Upper lobe of right lung (tissue), 1 donor: ENCODE measurements around the gene EFNB2. TPM values are rescaled to one million over a fixed set of nuclear protein-coding genes. Genes with fewer than 3 reads are reported as not detected.

Experiments
- ATAC-seq: fragments of 200-7000 bp; cut with Tn5 transposase; one replicate; pipeline ENCODE4 v1.9.1; 2020; ENCODE audit warnings: mild to moderate bottlenecking, moderate library complexity
- DNase-seq: peaks from one replicate; pipeline ENCODE4 v3.0.0-alpha.2; 2020
- H3K27ac ChIP-seq: fragments of 200-600 bp; one replicate; pipeline ENCODE4 v1.8.0; 2022
- H3K27me3 ChIP-seq: fragments of 200-600 bp; one replicate; pipeline ENCODE4 v1.8.0; 2022; ENCODE audit warnings: mild to moderate bottlenecking
- H3K36me3 ChIP-seq: fragments of 200-600 bp; one replicate; pipeline ENCODE4 v1.8.0; 2022
- H3K4me1 ChIP-seq: fragments of 200-600 bp; one replicate; pipeline ENCODE4 v1.8.0; 2022
- H3K4me3 ChIP-seq: fragments of 200-600 bp; one replicate; pipeline ENCODE4 v1.8.0; 2022; ENCODE audit warnings: mild to moderate bottlenecking
- H3K9me3 ChIP-seq: fragments of 200-600 bp; one replicate; pipeline ENCODE4 v1.8.0; 2022
- CTCF ChIP-seq: fragments of 200-600 bp; IDR thresholded peaks from one replicate; pipeline ENCODE4 v1.8.0; 2022; ENCODE audit warnings: antibody characterized with exemption
- intact Hi-C: fragments of 100-400 bp; cut with DNase I; formaldehyde crosslinking; loops from one replicate; pipeline ENCODE4 v1.11.0; 2022
- total RNA-seq: library from RNA; stranded (reverse); fragmentation: NEBNext Ultra II Directional; extraction: Animal tissue kit (Norgen Biotek cat#: 25700); gene quantifications from one replicate; pipeline ENCODE4 v1.2.1, GENCODE V29; 2021
- donor health status: DM: no; HTN: yes; CAD: no; lungs with severe emphysema.

The EFNB2 gene
- total RNA-seq, 1 donor from 2014 or later: 55.1 TPM

GRCh38 chr13:106474912-106475311 is 60.5 kb downstream of the EFNB2 start:
- Histone ChIP-seq H3K4me1 (no peaks in the 10 kb centered on the region), H3K9me3 (no peaks in the 10 kb centered on the region), H3K27ac (no peak overlapping the region), H3K27me3 (no peaks in the 10 kb centered on the region), H3K4me3 (no peak overlapping the region), H3K36me3 (no peaks in the 10 kb centered on the region)
- no peak for TF ChIP-seq CTCF
- intact Hi-C loops: no loop called here
- DNase-seq (no peak), ATAC-seq (no peak)

- Histone ChIP-seq H3K9me3 (no peaks in the 10 kb centered on the region), H3K27ac (no peak overlapping the region), H3K27me3 (no peaks in the 10 kb centered on the region), H3K4me1 (no peaks in the 10 kb centered on the region), H3K36me3 (no peaks in the 10 kb centered on the region), H3K4me3 (no peak overlapping the region)
- DNase-seq (no peak), ATAC-seq (peak; percentile 3)
- intact Hi-C loops: no loop called here
- TF ChIP-seq CTCF: no peak
Observed at GRCh38 chr13:106473154-106473553, 62.3 kb downstream of the EFNB2 start.

- Histone ChIP-seq H3K4me1 (no peaks in the 10 kb centered on the region), H3K27ac (no peak overlapping the region), H3K4me3 (no peak overlapping the region), H3K9me3 (no peaks in the 10 kb centered on the region), H3K36me3 (no peaks in the 10 kb centered on the region), H3K27me3 (no peaks in the 10 kb centered on the region)
- intact Hi-C loops: no loop called here
- ATAC-seq: no peak
- no peak for TF ChIP-seq CTCF
- DNase-seq: no peak
Observed at GRCh38 chr13:106472621-106473020, 62.8 kb downstream of the EFNB2 start.

GRCh38 chr13:106471957-106472543 is 63.4 kb downstream of the EFNB2 start:
- Histone ChIP-seq H3K4me3 (no peak overlapping the region), H3K36me3 (no peaks in the 10 kb centered on the region), H3K27me3 (no peaks in the 10 kb centered on the region), H3K27ac (no peak overlapping the region), H3K4me1 (no peaks in the 10 kb centered on the region), H3K9me3 (no peaks in the 10 kb centered on the region)
- peak; percentile 69 for ATAC-seq
- intact Hi-C loops: no loop called here
- TF ChIP-seq CTCF: no peak
- no peak for DNase-seq

GRCh38 chr13:106470576-106470975 is 64.9 kb downstream of the EFNB2 start:
- no peak for TF ChIP-seq CTCF
- Histone ChIP-seq H3K27ac (no peak overlapping the region), H3K9me3 (no peaks in the 10 kb centered on the region), H3K27me3 (no peaks in the 10 kb centered on the region), H3K4me3 (no peak overlapping the region), H3K4me1 (no peaks in the 10 kb centered on the region), H3K36me3 (no peaks in the 10 kb centered on the region)
- ATAC-seq (no peak), DNase-seq (no peak)
- intact Hi-C loops: no loop called here
